NCI-H2081 treated with DMSO at 0.1 percent for 48 hours (cell line): Measurements from ENCODE around the gene ZNF880.
"Not testable (repeated sequence)": the region's sequence is repeated elsewhere in the genome, so short reads cannot be mapped to it uniquely, and the experiment has no call there.

Source experiments
- DNase-seq: peaks from one replicate; lab custom pipeline; 2025; lab: John Stamatoyannopoulos, UW

The ZNF880 gene

DNA sequence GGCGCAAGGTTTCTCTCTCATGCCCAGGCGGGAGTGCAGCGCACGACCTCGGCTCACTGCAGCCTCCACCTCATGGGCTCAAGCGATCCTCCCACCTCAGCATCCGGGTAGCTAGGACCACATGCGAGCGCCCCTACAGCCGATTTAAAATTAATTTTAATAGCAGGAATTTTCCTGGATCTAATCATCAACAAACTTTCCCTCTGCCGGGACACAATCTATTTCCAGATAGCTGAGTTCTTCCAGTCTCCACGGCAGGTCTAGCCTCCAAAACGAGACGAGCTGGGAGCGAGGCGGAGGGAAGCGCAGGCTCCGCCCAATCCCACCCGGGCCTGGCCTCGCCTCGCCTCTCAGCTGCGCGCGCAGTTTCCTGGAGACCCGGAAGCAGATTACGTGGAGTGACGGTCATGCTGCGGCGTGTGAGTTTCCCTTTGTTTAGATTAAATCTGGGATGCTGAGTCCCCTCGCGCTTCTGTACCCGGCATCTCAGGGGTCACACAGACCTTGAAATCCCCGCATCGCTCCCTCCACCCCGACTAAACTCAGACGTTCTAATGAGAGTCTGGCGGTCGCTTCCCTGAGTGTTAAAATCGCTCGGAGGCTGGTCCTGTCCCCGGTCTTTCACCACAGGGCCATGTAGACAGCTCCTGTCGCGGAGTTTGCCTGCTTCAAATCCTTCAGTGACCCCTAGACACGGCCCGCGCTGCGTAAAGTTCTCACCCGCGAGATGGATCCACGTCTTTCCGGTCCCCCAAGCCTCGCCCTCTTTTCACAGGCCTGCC, at the start of gene ZNF880:
Gene ZNF880, plus strand, starts transcription at position 365 of the 782 bp plus-strand sequence. Its CDS starts 43 bp downstream, at position 408.
- no peak for DNase-seq

DNA sequence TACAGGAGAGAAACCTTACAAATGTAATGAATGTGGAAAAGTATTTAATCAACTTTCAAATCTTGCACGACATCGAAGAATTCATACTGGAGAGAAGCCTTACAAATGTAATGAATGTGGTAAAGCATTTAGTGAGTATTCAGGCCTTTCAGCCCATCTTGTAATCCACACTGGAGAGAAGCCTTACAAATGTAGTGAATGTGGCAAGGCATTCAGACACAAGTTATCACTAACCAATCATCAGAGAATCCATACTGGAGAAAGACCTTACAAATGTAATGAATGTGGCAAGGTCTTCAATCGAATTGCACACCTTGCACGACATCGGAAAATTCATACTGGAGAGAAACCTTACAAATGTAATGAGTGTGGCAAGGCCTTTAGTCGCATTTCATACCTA, 47.3 kb upstream of the ZNF880 start:
- DNase-seq = no peak

- DNase-seq = no peak
Observed at GRCh38 chr19:52331757-52332156, 38.0 kb upstream of the ZNF880 start.

DNA sequence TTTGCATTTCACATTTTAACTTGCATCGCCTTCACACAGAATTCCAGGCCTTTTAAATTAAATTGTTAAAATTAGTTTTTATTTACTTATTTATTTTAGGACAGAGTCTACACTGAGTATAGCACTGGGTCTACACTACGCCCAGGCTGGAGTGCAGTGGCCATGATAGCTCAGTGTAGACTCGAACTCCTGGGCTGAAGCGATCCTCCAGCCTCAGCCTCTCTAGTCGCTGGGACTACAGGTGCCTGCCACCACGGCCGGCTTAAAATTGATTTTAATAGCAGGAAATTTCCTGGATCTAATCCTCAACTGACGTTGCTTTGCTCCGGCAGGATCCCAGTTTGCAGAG, 34.0 kb upstream of the ZNF880 start:
- DNase-seq = no peak

DNA sequence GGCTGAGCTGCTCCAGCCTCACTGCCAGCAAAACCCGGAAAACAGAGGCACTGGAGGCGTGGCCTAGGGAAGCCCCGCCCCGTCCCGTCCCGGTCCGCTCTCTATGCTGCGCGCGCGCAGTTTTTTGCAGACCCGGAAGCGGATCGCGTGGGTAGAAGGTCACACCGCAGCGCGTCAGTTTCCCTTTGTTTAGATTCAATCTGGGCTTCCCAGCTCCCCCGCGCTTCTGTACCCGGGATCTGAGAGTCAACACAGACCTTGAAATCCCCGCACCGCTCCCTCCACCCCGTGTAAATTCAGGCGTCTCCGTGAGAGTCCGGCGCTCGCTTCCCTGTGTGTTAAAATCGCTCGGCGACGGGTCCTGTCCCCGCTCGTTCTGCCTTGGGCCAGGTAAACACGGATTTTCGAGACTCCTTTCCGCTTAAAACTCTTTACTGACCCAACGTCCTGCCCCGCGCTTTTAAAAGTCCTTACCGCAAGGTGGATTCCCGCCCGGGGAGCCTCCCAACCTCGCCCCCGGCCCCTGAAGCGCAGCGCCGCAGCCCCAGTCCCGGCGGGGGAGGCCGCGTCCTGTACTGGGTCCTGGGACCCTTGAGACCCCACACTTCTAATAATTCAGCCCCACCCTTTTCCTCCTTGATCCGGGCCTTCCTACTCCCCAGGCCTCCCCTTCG, 33.5 kb upstream of the ZNF880 start, which contains the start of gene ZNF610:
Gene ZNF610, plus strand, starts transcription at position 127 of the 674 bp plus-strand sequence. CDS start 12,930 bp downstream, outside the sequence.
- no peak for DNase-seq

DNA sequence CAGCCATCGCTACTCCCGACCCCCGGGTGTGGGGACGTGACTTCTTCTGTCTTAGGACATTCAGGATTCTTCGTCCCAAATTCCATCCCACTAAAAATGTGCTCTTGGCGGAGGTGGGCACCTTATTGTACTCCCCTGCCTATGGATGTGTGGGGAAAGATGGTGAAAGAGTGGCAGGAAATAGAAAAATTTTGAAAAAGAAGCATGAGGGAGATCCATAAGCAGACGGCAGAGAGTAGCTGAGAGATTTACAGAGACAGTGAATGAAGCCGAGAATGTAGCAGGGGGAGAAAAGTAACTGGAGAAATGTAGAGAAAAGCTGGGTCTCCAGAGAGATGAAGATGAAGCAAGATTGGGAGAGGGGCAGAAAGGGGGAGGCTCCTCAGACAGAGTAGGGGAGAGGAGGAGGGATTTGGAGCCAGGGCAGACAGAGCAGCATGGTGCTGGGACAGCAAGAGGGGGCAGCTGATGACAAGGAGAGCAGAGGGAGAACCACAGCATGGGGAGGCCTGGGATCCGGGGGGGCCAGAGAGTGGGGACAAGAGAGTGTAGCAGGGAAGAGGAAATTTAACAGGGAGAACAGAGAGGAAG, 32.8 kb upstream of the ZNF880 start:
- no peak for DNase-seq

GRCh38 chr19:52339022-52339421, 30.7 kb upstream of the ZNF880 start:
- DNase-seq = not testable (repeated sequence)

GRCh38 chr19:52343548-52343947, 26.2 kb upstream of the ZNF880 start:
- DNase-seq = no peak

- no peak for DNase-seq
Observed at GRCh38 chr19:52345162-52345561, 24.6 kb upstream of the ZNF880 start.

GRCh38 chr19:52351512-52351911, 18.2 kb upstream of the ZNF880 start:
- DNase-seq = no peak

- no peak for DNase-seq
Observed at GRCh38 chr19:52366414-52366824, 3.3 kb upstream of the ZNF880 start.

DNA sequence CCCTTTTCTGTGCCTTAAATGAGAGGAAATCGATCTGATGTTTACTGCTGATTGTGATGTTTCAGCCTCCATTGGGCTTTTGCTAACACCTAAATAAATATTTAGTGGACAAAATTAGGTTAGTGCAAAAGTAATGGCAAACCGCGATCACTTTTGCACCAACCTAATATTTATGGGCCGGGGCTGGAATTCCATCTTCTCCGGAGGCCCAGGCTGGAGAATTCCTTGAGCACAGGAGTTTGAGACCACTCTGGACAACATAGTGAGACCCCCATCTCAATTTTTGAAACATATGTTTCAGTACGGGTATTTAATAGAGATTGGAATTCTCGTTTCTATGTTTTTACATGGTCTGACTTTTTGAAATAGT, 603 bp downstream of the ZNF880 start:
- DNase-seq = no peak

DNA sequence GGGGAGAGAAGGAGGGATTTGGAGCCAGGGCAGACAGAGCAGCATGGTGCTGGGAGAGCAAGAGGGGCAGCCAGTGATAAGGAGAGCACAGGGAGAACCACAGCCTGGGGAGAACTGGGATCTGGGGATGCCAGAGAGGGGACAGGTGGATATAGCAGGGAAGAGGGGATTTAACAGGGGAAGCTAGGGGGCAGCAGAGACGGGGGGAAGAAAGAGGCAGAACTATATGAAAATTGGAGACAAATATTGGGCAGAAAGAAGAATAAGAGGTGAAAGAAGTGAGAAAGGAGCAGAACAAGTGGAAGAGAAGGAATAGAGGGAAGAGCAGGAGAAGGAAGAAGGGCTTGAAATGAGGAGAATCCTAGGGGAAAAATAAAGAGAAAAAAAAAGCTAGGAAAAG, 21.4 kb downstream of the ZNF880 start:
- no peak for DNase-seq

- DNase-seq = no peak
Observed at GRCh38 chr19:52397310-52398080, 27.8 kb downstream of the ZNF880 start, which contains the start of gene ZNF528. Gene ZNF528, plus strand, starts transcription at chr19:52397849. Its CDS starts 4,165 bp downstream, at chr19:52402014.

- no peak for DNase-seq
Observed at GRCh38 chr19:52398081-52398441, 28.3 kb downstream of the ZNF880 start.

DNA sequence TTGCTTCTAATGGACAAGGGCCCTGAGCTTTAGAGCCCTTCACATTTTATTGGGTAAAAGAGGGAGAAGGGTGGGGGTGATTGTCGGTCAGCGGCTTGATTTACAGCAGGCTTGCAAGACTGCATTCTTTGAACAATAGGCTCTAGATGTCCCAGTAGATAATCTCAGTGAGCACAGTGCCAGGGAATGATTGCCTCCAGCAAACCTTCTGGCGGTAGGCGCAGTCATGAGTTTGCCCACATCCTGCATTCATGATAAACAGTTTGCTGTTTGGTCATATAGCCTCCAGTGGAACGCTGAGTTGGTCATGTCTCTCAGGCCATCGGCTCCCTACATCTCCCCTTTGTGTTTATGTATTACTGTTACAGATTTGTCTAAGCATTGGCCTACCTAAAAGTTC, 40.6 kb downstream of the ZNF880 start:
- no peak for DNase-seq

- no peak for DNase-seq
Observed at GRCh38 chr19:52415711-52416110, 46.0 kb downstream of the ZNF880 start.

- no peak for DNase-seq
Observed at GRCh38 chr19:52428937-52429336, 59.2 kb downstream of the ZNF880 start, which contains the start of gene ZNF534. Gene ZNF534, plus strand, starts transcription at chr19:52429148. Its CDS starts 2,327 bp downstream, at chr19:52431475.
